PFSK-1 (cell line): ENCODE measurements around the gene RABGAP1L.

Experiments
- POLR2AphosphoS5 ChIP-seq: IDR thresholded peaks from 2 replicates; pipeline ENCODE4 v1.6.1; 2012; ENCODE audit warnings: low read depth, mild to moderate bottlenecking, control low read depth, low read length, moderate library complexity
- REST ChIP-seq, 2 experiments: IDR thresholded peaks; 2 replicates each; pipeline versions ENCODE4 v1.6.1 to v1.8.0; 2011 to 2012; ENCODE audit warnings: low read depth in 2 of 2, low read length in 2 of 2, control low read depth in 1 of 2, inconsistent platforms in 1 of 2, mild to moderate bottlenecking in 1 of 2, moderate library complexity in 1 of 2; ENCODE audit not compliant: insufficient read depth in 1 of 2
- SIN3A ChIP-seq: IDR thresholded peaks from 2 replicates; pipeline ENCODE4 v1.6.1; 2012; ENCODE audit warnings: mild to moderate bottlenecking, low read length, moderate library complexity, borderline replicate concordance; ENCODE audit not compliant: insufficient read depth
- TAF1 ChIP-seq: IDR thresholded peaks from 2 replicates; pipeline ENCODE4 v1.6.1; 2012; ENCODE audit warnings: low read length, control low read depth, borderline replicate concordance; ENCODE audit not compliant: insufficient read depth

GRCh38 chr1:175033953-175034352 lies 874.6 kb downstream of the RABGAP1L start:
- TF ChIP-seq TAF1 = no peak
- no peak for TF ChIP-seq POLR2AphosphoS5
- no peak for TF ChIP-seq SIN3A
- no peak for TF ChIP-seq REST (IDR thresholded peaks at IDR 0.05; ENCODE audit: insufficient read depth in 1 of 2, low read depth in 2 of 2, low read length in 2 of 2)
